SK-N-SH treated with all-trans-retinoic acid at 6 μM for 48 hours (cell line): ENCODE data around the gene CALML5.

Experiments used
- ATAC-seq: fragments of 200-7000 bp; cut with Tn5 transposase; 3 replicates; pipeline ENCODE4 v1.9.1; 2020; ENCODE audit warnings: mild to moderate bottlenecking, moderate library complexity
- ARNTL ChIP-seq: fragments of 450-650 bp; formaldehyde crosslinking; IDR thresholded peaks from 2 replicates; pipeline ENCODE4 v1.5.0; 2020; ENCODE audit warnings: low read depth, mild to moderate bottlenecking, moderate library complexity, borderline replicate concordance
- CSDC2 ChIP-seq: fragments of 250-450 bp; sonication (Bioruptor Pico); IDR thresholded peaks from 2 replicates; pipeline ENCODE4 v1.5.0; 2020; ENCODE audit warnings: mild to moderate bottlenecking, moderate library complexity
- ESRRG ChIP-seq: fragments of 250-450 bp; sonication (Bioruptor Pico); IDR thresholded peaks from 2 replicates; pipeline ENCODE4 v1.6.1; 2021; ENCODE audit warnings: mild to moderate bottlenecking
- GLIS3 ChIP-seq: fragments of 250-450 bp; sonication (Bioruptor Pico); IDR thresholded peaks from 2 replicates; pipeline ENCODE4 v1.5.0; 2020; ENCODE audit warnings: mild to moderate bottlenecking, moderate library complexity
- ISL1 ChIP-seq: fragments of 250-450 bp; sonication (Bioruptor Pico); IDR thresholded peaks from 2 replicates; pipeline ENCODE4 v2.1.2; 2022; ENCODE audit warnings: mild to moderate bottlenecking, moderate library complexity
- PPARA ChIP-seq: fragments of 250-450 bp; sonication (Bioruptor Pico); IDR thresholded peaks from 2 replicates; pipeline ENCODE4 v1.5.0; 2020; ENCODE audit warnings: mild to moderate bottlenecking, borderline replicate concordance
- RARB ChIP-seq: fragments of 250-450 bp; sonication (Bioruptor Pico); IDR thresholded peaks from 2 replicates; pipeline ENCODE4 v1.8.0; 2021; ENCODE audit warnings: mild to moderate bottlenecking, moderate library complexity
- SNAI2 ChIP-seq: fragments of 250-450 bp; sonication (Bioruptor Pico); IDR thresholded peaks from 2 replicates; pipeline ENCODE4 v1.5.0; 2020; ENCODE audit warnings: mild to moderate bottlenecking, moderate library complexity
- TCF4 ChIP-seq: fragments of 250-450 bp; sonication (Bioruptor Pico); IDR thresholded peaks from 2 replicates; pipeline ENCODE4 v1.8.0; 2021; ENCODE audit warnings: mild to moderate bottlenecking, moderate library complexity, borderline replicate concordance
- TOX ChIP-seq: fragments of 250-450 bp; sonication (Bioruptor Pico); IDR thresholded peaks from 2 replicates; pipeline ENCODE4 v1.8.0; 2021; ENCODE audit warnings: mild to moderate bottlenecking, moderate library complexity, borderline replicate concordance
- ZC3H10 ChIP-seq: fragments of 250-450 bp; sonication (Bioruptor Pico); IDR thresholded peaks from 2 replicates; pipeline ENCODE4 v1.5.1; 2021; ENCODE audit warnings: mild to moderate bottlenecking, moderate library complexity
- ZFP3 ChIP-seq: fragments of 250-450 bp; sonication (Bioruptor Pico); IDR thresholded peaks from 2 replicates; pipeline ENCODE4 v1.5.0; 2020; ENCODE audit warnings: mild to moderate bottlenecking, moderate library complexity
- ZFP30 ChIP-seq: fragments of 450-650 bp; formaldehyde crosslinking; IDR thresholded peaks from 2 replicates; pipeline ENCODE4 v1.5.0; 2022; ENCODE audit warnings: mild to moderate bottlenecking, moderate library complexity
- ZNF565 ChIP-seq: fragments of 450-650 bp; formaldehyde crosslinking; conservative IDR thresholded peaks from 2 replicates; pipeline ENCODE4 v1.5.0; 2020; ENCODE audit warnings: low read depth, mild to moderate bottlenecking, moderate library complexity
- ZNF70 ChIP-seq: fragments of 450-650 bp; formaldehyde crosslinking; IDR thresholded peaks from 2 replicates; pipeline ENCODE4 v1.5.0; 2020; ENCODE audit warnings: mild to moderate bottlenecking, moderate library complexity
- ZNF8 ChIP-seq: fragments of 450-650 bp; formaldehyde crosslinking; IDR thresholded peaks from 2 replicates; pipeline ENCODE4 v1.5.0; 2020; ENCODE audit warnings: mild to moderate bottlenecking, moderate library complexity
- TF ChIP-seq, protein P1 (sequence below): fragments of 250-450 bp; sonication (Bioruptor Pico); IDR thresholded peaks from 2 replicates; pipeline ENCODE4 v1.8.0; 2020; ENCODE audit warnings: mild to moderate bottlenecking, moderate library complexity, borderline replicate concordance
- TF ChIP-seq, protein P2 (sequence below): fragments of 250-450 bp; sonication (Bioruptor Pico); IDR thresholded peaks from 2 replicates; pipeline ENCODE4 v1.8.0; 2021; ENCODE audit warnings: low read depth, mild to moderate bottlenecking, moderate library complexity, borderline replicate concordance
- TF ChIP-seq, protein P3 (sequence below): fragments of 250-450 bp; sonication (Bioruptor Pico); IDR thresholded peaks from 2 replicates; pipeline ENCODE4 v1.5.1; 2020; ENCODE audit warnings: low read depth, mild to moderate bottlenecking, moderate library complexity

The CALML5 gene

DNA sequence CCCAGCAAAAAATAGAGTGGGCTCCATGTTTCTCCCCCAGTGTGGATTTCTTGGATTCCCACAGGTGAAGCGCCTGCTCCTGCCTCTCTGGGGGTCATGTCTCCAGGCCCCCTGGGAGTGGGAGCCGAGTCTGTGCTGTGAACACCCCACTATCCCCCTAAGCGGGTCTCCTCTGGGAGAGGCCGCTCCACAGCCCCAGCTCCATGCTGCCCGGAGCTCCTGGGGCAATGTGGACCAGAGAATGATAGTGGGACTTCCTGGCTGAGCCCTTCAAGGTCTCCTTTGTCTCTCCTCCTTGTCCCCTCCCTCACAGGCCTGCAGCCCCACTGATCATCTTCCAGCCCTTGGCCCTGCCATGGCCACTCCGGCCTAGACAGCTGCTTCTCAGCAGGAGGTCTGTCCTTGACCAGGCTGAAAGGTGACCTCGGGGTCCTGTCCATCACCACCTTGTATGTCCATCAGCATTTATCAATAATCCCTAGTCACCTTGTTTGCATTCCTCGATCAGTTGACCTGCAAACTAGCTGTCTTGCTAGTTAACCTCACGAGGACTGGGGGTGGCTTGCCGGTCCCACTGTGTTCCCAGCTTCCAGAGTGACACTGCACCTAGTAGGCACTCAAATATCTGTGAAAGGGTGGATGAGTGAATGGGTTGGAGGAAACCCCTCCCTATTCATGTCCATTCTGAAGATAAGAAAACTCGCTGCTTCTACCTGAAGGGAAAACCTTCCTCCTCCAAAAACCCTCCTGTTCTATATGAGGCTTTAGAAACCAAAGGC is 24.6 kb upstream of the CALML5 start:
- ATAC-seq: no peak
- TF ChIP-seq ZFP30 (CRISPR knock-in tag): no peak
- TF ChIP-seq, all 23 proteins: peak for 0

DNA sequence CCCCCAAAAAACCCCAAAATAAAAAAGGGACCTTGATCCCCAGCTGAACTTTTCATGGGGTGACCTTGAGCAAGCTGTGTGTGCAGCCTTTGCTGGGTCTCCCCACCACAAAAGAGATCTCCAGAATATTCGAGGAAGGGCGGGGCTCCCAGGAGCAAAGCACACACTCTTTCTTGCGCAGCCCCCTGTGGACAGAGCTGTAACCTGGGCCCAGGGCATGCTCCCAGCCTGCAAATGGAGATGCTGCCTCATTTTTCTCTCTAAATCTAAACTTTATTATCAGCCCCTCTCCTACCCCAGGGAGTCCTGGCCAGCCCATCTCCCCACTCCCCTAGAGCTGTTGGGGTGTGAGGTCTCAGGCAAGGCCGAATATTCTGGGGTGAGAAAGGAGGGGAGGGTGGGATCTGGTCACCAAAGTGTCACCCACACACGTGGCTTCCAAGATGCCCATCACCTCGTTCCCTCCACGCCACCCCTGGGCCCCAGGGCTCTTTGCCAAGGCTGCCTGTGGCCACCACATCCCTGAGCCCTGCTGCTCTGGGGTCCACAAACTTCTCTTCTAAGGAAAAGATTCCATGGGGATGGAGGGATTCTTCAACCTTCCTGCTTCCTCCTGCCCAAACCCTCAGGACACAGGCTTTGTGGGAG is 23.7 kb upstream of the CALML5 start:
- no peak for ATAC-seq
- TF ChIP-seq SNAI2 (CRISPR knock-in tag): no peak
- TF ChIP-seq CSDC2 (CRISPR knock-in tag): no peak
- no peak for TF ChIP-seq ZNF8 (CRISPR knock-in tag)
- TF ChIP-seq ZFP30 (CRISPR knock-in tag): no peak

DNA sequence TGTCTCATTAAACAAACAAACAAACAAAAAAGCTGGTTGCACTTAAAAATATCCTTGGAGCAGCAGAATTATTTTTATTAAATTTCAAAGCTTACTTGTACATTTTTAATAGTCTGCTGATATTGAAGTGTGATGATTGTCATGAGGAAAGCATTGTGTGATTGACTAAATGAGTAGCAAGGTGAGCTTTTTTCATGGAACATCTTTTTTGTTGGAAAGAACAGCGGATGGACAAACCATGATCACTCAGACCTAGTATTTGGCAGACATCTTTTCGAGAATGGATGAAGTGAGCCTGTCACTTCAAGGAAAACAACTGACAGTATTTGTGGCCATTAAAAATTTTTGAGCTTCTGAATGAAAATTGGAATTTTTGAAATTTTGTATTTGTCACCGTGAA is 19.7 kb upstream of the CALML5 start:
- no peak for ATAC-seq

DNA sequence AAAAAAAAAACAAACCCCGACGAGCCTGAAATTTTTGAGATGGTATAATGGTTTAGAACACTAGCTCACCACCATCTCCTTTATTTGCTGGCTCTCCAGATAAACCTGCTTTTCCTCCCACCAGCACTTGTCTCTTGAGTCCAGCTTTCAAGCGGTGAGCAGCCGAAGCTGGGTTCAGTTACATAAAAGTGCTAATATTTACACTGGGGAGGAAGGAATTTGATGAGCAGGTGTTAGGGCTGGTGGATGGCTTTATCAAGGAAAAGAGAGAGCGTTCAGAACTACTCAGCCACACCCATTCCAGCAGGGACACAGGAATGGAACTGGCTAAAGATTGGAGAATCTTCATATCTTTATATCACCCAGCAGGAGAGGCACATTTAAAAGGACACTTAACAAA is 18.8 kb upstream of the CALML5 start:
- TF ChIP-seq ZNF565 (CRISPR knock-in tag) (no peak), ZNF8 (CRISPR knock-in tag) (no peak), RARB (CRISPR knock-in tag) (no peak), ZNF70 (CRISPR knock-in tag) (no peak), TOX (CRISPR knock-in tag) (no peak), ZC3H10 (CRISPR knock-in tag) (no peak), ARNTL (no peak), ISL1 (CRISPR knock-in tag) (no peak), CSDC2 (CRISPR knock-in tag) (no peak)
- TF ChIP-seq, protein P1, sequence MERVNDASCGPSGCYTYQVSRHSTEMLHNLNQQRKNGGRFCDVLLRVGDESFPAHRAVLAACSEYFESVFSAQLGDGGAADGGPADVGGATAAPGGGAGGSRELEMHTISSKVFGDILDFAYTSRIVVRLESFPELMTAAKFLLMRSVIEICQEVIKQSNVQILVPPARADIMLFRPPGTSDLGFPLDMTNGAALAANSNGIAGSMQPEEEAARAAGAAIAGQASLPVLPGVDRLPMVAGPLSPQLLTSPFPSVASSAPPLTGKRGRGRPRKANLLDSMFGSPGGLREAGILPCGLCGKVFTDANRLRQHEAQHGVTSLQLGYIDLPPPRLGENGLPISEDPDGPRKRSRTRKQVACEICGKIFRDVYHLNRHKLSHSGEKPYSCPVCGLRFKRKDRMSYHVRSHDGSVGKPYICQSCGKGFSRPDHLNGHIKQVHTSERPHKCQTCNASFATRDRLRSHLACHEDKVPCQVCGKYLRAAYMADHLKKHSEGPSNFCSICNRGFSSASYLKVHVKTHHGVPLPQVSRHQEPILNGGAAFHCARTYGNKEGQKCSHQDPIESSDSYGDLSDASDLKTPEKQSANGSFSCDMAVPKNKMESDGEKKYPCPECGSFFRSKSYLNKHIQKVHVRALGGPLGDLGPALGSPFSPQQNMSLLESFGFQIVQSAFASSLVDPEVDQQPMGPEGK (CRISPR knock-in tag): no peak
- TF ChIP-seq, all 23 proteins: peak for 0
- ATAC-seq: no peak

More for the DNA sequence above, 19.7 kb upstream of the CALML5 start:
- TF ChIP-seq ZNF8 (CRISPR knock-in tag): no peak
- no peak for TF ChIP-seq ESRRG (CRISPR knock-in tag)
- no peak for TF ChIP-seq CSDC2 (CRISPR knock-in tag)
- TF ChIP-seq, protein P2, sequence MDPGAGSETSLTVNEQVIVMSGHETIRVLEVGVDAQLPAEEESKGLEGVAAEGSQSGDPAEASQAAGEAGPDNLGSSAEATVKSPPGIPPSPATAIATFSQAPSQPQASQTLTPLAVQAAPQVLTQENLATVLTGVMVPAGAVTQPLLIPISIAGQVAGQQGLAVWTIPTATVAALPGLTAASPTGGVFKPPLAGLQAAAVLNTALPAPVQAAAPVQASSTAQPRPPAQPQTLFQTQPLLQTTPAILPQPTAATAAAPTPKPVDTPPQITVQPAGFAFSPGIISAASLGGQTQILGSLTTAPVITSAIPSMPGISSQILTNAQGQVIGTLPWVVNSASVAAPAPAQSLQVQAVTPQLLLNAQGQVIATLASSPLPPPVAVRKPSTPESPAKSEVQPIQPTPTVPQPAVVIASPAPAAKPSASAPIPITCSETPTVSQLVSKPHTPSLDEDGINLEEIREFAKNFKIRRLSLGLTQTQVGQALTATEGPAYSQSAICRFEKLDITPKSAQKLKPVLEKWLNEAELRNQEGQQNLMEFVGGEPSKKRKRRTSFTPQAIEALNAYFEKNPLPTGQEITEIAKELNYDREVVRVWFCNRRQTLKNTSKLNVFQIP (CRISPR knock-in tag): no peak
- TF ChIP-seq ZNF70 (CRISPR knock-in tag): no peak
- TF ChIP-seq, protein P3, sequence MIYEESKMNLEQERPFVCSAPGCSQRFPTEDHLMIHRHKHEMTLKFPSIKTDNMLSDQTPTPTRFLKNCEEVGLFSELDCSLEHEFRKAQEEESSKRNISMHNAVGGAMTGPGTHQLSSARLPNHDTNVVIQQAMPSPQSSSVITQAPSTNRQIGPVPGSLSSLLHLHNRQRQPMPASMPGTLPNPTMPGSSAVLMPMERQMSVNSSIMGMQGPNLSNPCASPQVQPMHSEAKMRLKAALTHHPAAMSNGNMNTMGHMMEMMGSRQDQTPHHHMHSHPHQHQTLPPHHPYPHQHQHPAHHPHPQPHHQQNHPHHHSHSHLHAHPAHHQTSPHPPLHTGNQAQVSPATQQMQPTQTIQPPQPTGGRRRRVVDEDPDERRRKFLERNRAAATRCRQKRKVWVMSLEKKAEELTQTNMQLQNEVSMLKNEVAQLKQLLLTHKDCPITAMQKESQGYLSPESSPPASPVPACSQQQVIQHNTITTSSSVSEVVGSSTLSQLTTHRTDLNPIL (CRISPR knock-in tag): no peak
- TF ChIP-seq ZFP3 (CRISPR knock-in tag): no peak
- no peak for TF ChIP-seq TCF4 (CRISPR knock-in tag)
- no peak for TF ChIP-seq ARNTL
- TF ChIP-seq RARB (CRISPR knock-in tag): no peak
- TF ChIP-seq PPARA (CRISPR knock-in tag): no peak

DNA sequence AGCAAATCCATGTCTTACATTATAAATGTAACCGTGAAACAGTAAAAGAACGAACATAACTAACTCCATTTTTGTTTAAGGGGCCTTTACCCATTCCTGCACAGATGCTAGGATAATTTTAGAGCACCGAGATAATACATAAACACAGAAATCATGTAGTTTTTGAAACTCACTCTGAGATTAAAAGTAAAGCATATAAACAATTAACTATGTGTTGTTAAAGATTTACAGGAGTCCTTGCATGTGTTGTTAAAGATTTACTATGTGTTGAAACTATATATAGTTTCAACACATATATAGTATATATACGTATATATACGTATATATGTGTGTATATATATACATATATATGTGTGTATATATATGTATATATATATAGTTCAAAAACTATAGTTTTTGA is 18.2 kb upstream of the CALML5 start:
- no peak for ATAC-seq
- TF ChIP-seq ZNF565 (CRISPR knock-in tag) (no peak), GLIS3 (CRISPR knock-in tag) (no peak), ESRRG (CRISPR knock-in tag) (no peak), ZC3H10 (CRISPR knock-in tag) (no peak), ZFP3 (CRISPR knock-in tag) (no peak), ISL1 (CRISPR knock-in tag) (no peak)
